Activated B cell treated with CpG ODN at 0.5 μM for 24 hours (primary cell): Measurements from ENCODE around the gene RGS17. TPM values are rescaled to one million over a fixed set of nuclear protein-coding genes. Genes with fewer than 3 reads are reported as not detected.
"Not testable (repeated sequence)": the region's sequence is repeated elsewhere in the genome, so short reads cannot be mapped to it uniquely, and the experiment has no call there.

Experiments
- ATAC-seq: fragments of 200-7000 bp; cut with Tn5 transposase; one replicate; pipeline ENCODE4 v1.10.0; 2021; ENCODE audit warnings: low read depth, mild to moderate bottlenecking, moderate library complexity
- CTCF ChIA-PET: fragments of 350-600 bp; sonication (Branson Sonifier 250); formaldehyde crosslinking; loops from one replicate; lab custom pipeline; 2021; ENCODE audit warnings: antibody characterized with exemption; lab: Charles Lee
- POLR2A ChIA-PET: fragments of 350-600 bp; sonication (Branson Sonifier 250); formaldehyde crosslinking; loops from one replicate; lab custom pipeline; 2021; ENCODE audit warnings: antibody characterized with exemption; lab: Charles Lee
- DNase-seq: peaks from one replicate; pipeline ENCODE4 v3.0.0; 2022
- H3K27ac Mint-ChIP-seq: one replicate; pipeline ENCODE4 v1.8.0; 2020; ENCODE audit warnings: mixed read lengths
- H3K27me3 Mint-ChIP-seq: one replicate; pipeline ENCODE4 v1.8.0; 2021; ENCODE audit warnings: mixed read lengths
- H3K36me3 Mint-ChIP-seq: one replicate; pipeline ENCODE4 v1.8.0; 2021; ENCODE audit warnings: low read depth, mixed read lengths
- H3K4me1 Mint-ChIP-seq: one replicate; pipeline ENCODE4 v1.8.0; 2021; ENCODE audit warnings: mixed read lengths
- H3K4me3 Mint-ChIP-seq: one replicate; pipeline ENCODE4 v1.8.0; 2020; ENCODE audit warnings: mild to moderate bottlenecking, mixed read lengths
- H3K9me3 Mint-ChIP-seq: one replicate; pipeline ENCODE4 v1.8.0; 2020; ENCODE audit warnings: mixed read lengths
- CTCF ChIP-seq: fragments of 200-600 bp; IDR thresholded peaks from one replicate; pipeline ENCODE4 v1.8.0; 2022; ENCODE audit warnings: antibody characterized with exemption, mild to moderate bottlenecking
- intact Hi-C: fragments of 100-400 bp; cut with micrococcal nuclease; formaldehyde crosslinking; loops from one replicate; pipeline ENCODE4 v1.15.1; 2024
- total RNA-seq: library from RNA; stranded (reverse); gene quantifications from 2 replicates; pipeline ENCODE4 v1.2.3, GENCODE V29; 2022

RGS17 gene
- total RNA-seq, 1 donor from 2014 or later: not detected

GRCh38 chr6:152976749-152977148, 154.3 kb downstream of the RGS17 start:
- POLR2A ChIA-PET: no interaction called here
- ATAC-seq: no peak
- DNase-seq: no peak
- no peak for TF ChIP-seq CTCF
- H3K27ac Mint-ChIP-seq: no peak overlapping the region
- CTCF ChIA-PET: no interaction called here
- H3K9me3 Mint-ChIP-seq: no peaks in the 10 kb centered on the region
- H3K4me3 Mint-ChIP-seq: no peak overlapping the region
- H3K27me3 Mint-ChIP-seq: no peaks in the 10 kb centered on the region
- peaks cover 33% of the 10 kb centered on the region for H3K4me1 Mint-ChIP-seq
- intact Hi-C loops: no loop called here
- H3K36me3 Mint-ChIP-seq: peaks cover 52% of the 10 kb centered on the region

- CTCF ChIA-PET: no interaction called here
Observed at GRCh38 chr6:152975204-152975915, 155.7 kb downstream of the RGS17 start.

GRCh38 chr6:152973916-152974315, 157.2 kb downstream of the RGS17 start:
- intact Hi-C loops: no loop called here
- Mint-ChIP-seq H3K27me3 (no peaks in the 10 kb centered on the region), H3K9me3 (peaks cover 7% of the 10 kb centered on the region), H3K36me3 (peaks cover 71% of the 10 kb centered on the region), H3K4me1 (peaks cover 15% of the 10 kb centered on the region), H3K4me3 (no peak overlapping the region), H3K27ac (no peak overlapping the region)
- POLR2A ChIA-PET: no interaction called here
- CTCF ChIA-PET: interaction anchor here (1.2 kb wide), 1 partner anchor 26 kb away, joined by 4 read pairs; no protein-coding TSS in a partner anchor
- no peak for DNase-seq
- no peak for ATAC-seq
- no peak for TF ChIP-seq CTCF

More at GRCh38 chr6:152975204-152975915, 155.7 kb downstream of the RGS17 start:
- H3K4me3 Mint-ChIP-seq: peak overlapping the region; percentile 8
- POLR2A ChIA-PET: no interaction called here
- H3K27ac Mint-ChIP-seq: no peak overlapping the region
- DNase-seq (no peak), ATAC-seq (peak; percentile 34)
- peaks cover 22% of the 10 kb centered on the region for H3K4me1 Mint-ChIP-seq
- H3K27me3 Mint-ChIP-seq: no peaks in the 10 kb centered on the region
- TF ChIP-seq CTCF: no peak
- intact Hi-C loops: no loop called here
- H3K36me3 Mint-ChIP-seq: peaks cover 57% of the 10 kb centered on the region
- no peaks in the 10 kb centered on the region for H3K9me3 Mint-ChIP-seq

GRCh38 chr6:152969688-152970418, 161.2 kb downstream of the RGS17 start:
- intact Hi-C loops: no loop called here
- no peak overlapping the region for H3K4me3 Mint-ChIP-seq
- ATAC-seq: no peak
- peaks cover 28% of the 10 kb centered on the region for H3K9me3 Mint-ChIP-seq
- no peak for TF ChIP-seq CTCF
- peaks cover 56% of the 10 kb centered on the region for H3K36me3 Mint-ChIP-seq
- POLR2A ChIA-PET: no interaction called here
- no peak for DNase-seq
- H3K27ac Mint-ChIP-seq: no peak overlapping the region
- no peaks in the 10 kb centered on the region for H3K27me3 Mint-ChIP-seq
- CTCF ChIA-PET: interaction anchor here (1.3 kb wide), 1 partner anchor 22 kb away, joined by 3 read pairs; no protein-coding TSS in a partner anchor
- peaks cover 2% of the 10 kb centered on the region for H3K4me1 Mint-ChIP-seq

- DNase-seq, POLR2A ChIA-PET, intact Hi-C loops, H3K4me3 Mint-ChIP-seq, CTCF ChIA-PET, H3K27me3 Mint-ChIP-seq, H3K27ac Mint-ChIP-seq, ATAC-seq, H3K4me1 Mint-ChIP-seq: not testable (repeated sequence)
- Mint-ChIP-seq H3K9me3 (peaks cover 32% of the 10 kb centered on the region), H3K36me3 (peaks cover 26% of the 10 kb centered on the region)
Observed at GRCh38 chr6:152966168-152966894, 164.8 kb downstream of the RGS17 start.
